CD4-positive, alpha-beta memory T cell (primary cell): ENCODE results near the gene SIMC1. TPM values are rescaled to one million over a fixed set of nuclear protein-coding genes. Genes with fewer than 3 reads are reported as not detected.

Source experiments
- CTCF ChIA-PET: fragments of 350-600 bp; sonication (Branson Sonifier 250); formaldehyde crosslinking; loops from one replicate; lab custom pipeline; 2021; ENCODE audit warnings: inconsistent platforms; ENCODE audit not compliant: partially characterized antibody; lab: Charles Lee
- POLR2A ChIA-PET: fragments of 350-600 bp; sonication (Branson Sonifier 250); formaldehyde crosslinking; loops from one replicate; lab custom pipeline; 2021; ENCODE audit not compliant: partially characterized antibody; lab: Charles Lee
- DNase-seq, 5 donors: peaks; one replicate each; pipeline versions ENCODE4 v3.0.0 to v3.0.0-alpha.2; 2020 to 2022; ENCODE audit warnings: mixed read lengths in 1 of 5
- H3K27ac ChIP-seq: one replicate; pipeline ENCODE4 v1.7.0; 2013; ENCODE audit warnings: low read depth, low read length
- H3K27me3 ChIP-seq: 2 replicates; pipeline ENCODE4 v1.7.0; 2013; ENCODE audit warnings: mild to moderate bottlenecking, low read length, moderate library complexity; ENCODE audit not compliant: insufficient read depth
- H3K36me3 ChIP-seq: 2 replicates; pipeline ENCODE4 v1.7.0; 2013; ENCODE audit warnings: mild to moderate bottlenecking, low read length, moderate library complexity; ENCODE audit not compliant: insufficient read depth
- H3K4me1 ChIP-seq: 2 replicates; pipeline ENCODE4 v1.7.0; 2013; ENCODE audit warnings: mild to moderate bottlenecking, low read length, moderate library complexity; ENCODE audit not compliant: insufficient read depth
- H3K4me3 ChIP-seq, 2 donors: one replicate each; pipeline ENCODE4 v1.7.0; 2013; ENCODE audit warnings: low read length in 2 of 2, mild to moderate bottlenecking in 1 of 2
- H3K9me3 ChIP-seq, 2 donors: one replicate each; pipeline ENCODE4 v1.7.0; 2013; ENCODE audit warnings: low read length in 2 of 2, control low read depth in 1 of 2; ENCODE audit not compliant: control insufficient read depth in 1 of 2
- H3K27ac Mint-ChIP-seq, 7 donors: one replicate each; pipeline ENCODE4 v1.8.0; 2020 to 2021; ENCODE audit warnings: mixed read lengths in 7 of 7, mild to moderate bottlenecking in 6 of 7, inconsistent platforms in 3 of 7, moderate library complexity in 3 of 7
- H3K27me3 Mint-ChIP-seq, 2 donors: one replicate each; pipeline ENCODE4 v1.8.0; 2020 to 2021; ENCODE audit warnings: mixed read lengths in 2 of 2
- H3K36me3 Mint-ChIP-seq, 2 donors: one replicate each; pipeline ENCODE4 v1.8.0; 2020 to 2021; ENCODE audit warnings: mixed read lengths in 2 of 2, inconsistent platforms in 1 of 2, mild to moderate bottlenecking in 1 of 2
- H3K4me1 Mint-ChIP-seq, 4 donors: one replicate each; pipeline ENCODE4 v1.8.0; 2020 to 2021; ENCODE audit warnings: mixed read lengths in 4 of 4, mild to moderate bottlenecking in 1 of 4
- H3K4me3 Mint-ChIP-seq, 8 donors: one replicate each; pipeline ENCODE4 v1.8.0; 2020 to 2021; ENCODE audit warnings: mixed read lengths in 8 of 8, mild to moderate bottlenecking in 7 of 8, moderate library complexity in 6 of 8, inconsistent platforms in 3 of 8
- H3K9me3 Mint-ChIP-seq, 8 donors: one replicate each; pipeline ENCODE4 v1.8.0; 2020 to 2021; ENCODE audit warnings: mixed read lengths in 8 of 8, mild to moderate bottlenecking in 5 of 8, inconsistent platforms in 3 of 8, moderate library complexity in 1 of 8
- intact Hi-C: fragments of 100-400 bp; cut with micrococcal nuclease; formaldehyde crosslinking; loops from one replicate; pipeline ENCODE4 v1.15.1; 2023
- polyA plus RNA-seq, 2 donors: library from polyadenylated mRNA; unstranded; fragments of 300-500 nt; fragmentation: Illumina TruSeq; gene quantifications; one replicate each; pipeline ENCODE4 v1.2.3, GENCODE V29; 2021
- total RNA-seq, 2 experiments: library from RNA; stranded (reverse); gene quantifications; one replicate each; pipeline ENCODE4 v1.2.3, GENCODE V29; 2021

The SIMC1 gene
- total and polyA plus RNA-seq, 4 experiments from 2014 or later = 3.1 to 27.3 (median 21.6) TPM

GRCh38 chr5:176365351-176366231 is 127.4 kb downstream of the SIMC1 start, which contains the start of gene ARL10:
Gene ARL10, plus strand, starts transcription at chr5:176365487. Its CDS starts 77 bp downstream, at chr5:176365564.
- DNase-seq = peak; percentile 36 to 64 (median 43)
- H3K9me3 Mint-ChIP-seq = no peaks in the 10 kb centered on the region
- peak within 1 kb of the TSS; percentile 57 for H3K27ac ChIP-seq
- H3K9me3 ChIP-seq = no peaks in the 10 kb centered on the region
- peak within 1 kb of the TSS; percentile 26 to 57 for H3K4me3 ChIP-seq
- no peaks in the 10 kb centered on the region for H3K36me3 ChIP-seq
- intact Hi-C loops = loop anchor here (1.0 kb wide), 1 partner anchor 23 kb away; the partner anchor contains the start of genes HIGD2A and NOP16
- peaks cover 17 to 45% (median 30%) of the 10 kb centered on the region in 4 donors for H3K4me1 Mint-ChIP-seq
- peaks cover 26% of the 10 kb centered on the region for H3K4me1 ChIP-seq
- peak within 1 kb of the TSS; percentile 19 to 84 (median 79) for H3K27ac Mint-ChIP-seq
- no peaks in the 10 kb centered on the region for H3K27me3 ChIP-seq
- POLR2A ChIA-PET = no interaction called here
- CTCF ChIA-PET = no interaction called here
- peak within 1 kb of the TSS; percentile 77 to 86 (median 80) for H3K4me3 Mint-ChIP-seq
- no peaks in the 10 kb centered on the region for H3K27me3 Mint-ChIP-seq
- peaks cover 0 to 38% of the 10 kb centered on the region in 2 donors for H3K36me3 Mint-ChIP-seq

GRCh38 chr5:176366232-176366894 is 128.1 kb downstream of the SIMC1 start:
- Histone ChIP-seq H3K27ac (peak overlapping the region; percentile 57), H3K27me3 (no peaks in the 10 kb centered on the region), H3K4me1 (peaks cover 21% of the 10 kb centered on the region), H3K36me3 (no peaks in the 10 kb centered on the region), H3K9me3 (no peaks in the 10 kb centered on the region), H3K4me3 (peak overlapping the region in 1 of 2 donors; percentile 57)
- DNase-seq = no peak
- Mint-ChIP-seq H3K27me3 (no peaks in the 10 kb centered on the region), H3K4me1 (peaks cover 15 to 38% (median 27%) of the 10 kb centered on the region in 4 donors), H3K27ac (peak overlapping the region in 5 of 7 donors; percentile 1 to 76 (median 61)), H3K36me3 (peaks cover 7 to 36% of the 10 kb centered on the region in 2 donors), H3K4me3 (peak overlapping the region; percentile 65 to 85 (median 78)), H3K9me3 (no peaks in the 10 kb centered on the region)
- POLR2A ChIA-PET = no interaction called here
- intact Hi-C loops = no loop called here
- CTCF ChIA-PET = no interaction called here

DNA sequence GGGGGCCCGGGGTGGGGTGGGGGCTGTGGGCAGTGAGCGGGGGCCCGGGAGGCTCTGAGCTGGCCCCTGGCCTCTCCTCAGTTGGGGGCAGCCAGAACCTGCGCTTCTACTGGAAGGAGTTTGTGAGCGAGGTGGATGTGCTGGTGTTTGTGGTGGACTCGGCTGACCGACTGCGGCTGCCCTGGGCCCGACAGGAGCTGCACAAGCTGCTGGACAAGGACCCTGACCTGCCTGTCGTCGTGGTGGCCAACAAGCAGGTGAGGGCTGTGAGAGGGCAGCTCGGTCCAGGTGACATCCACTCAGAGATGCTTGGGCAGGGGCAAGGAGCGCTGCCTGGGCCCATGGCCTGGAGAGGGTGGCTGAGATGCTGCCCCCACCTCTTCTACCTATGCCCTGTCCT is 130.5 kb downstream of the SIMC1 start:
- Histone ChIP-seq H3K36me3 (no peaks in the 10 kb centered on the region), H3K27ac (no peak overlapping the region), H3K4me1 (peaks cover 13% of the 10 kb centered on the region), H3K4me3 (no peak overlapping the region), H3K27me3 (no peaks in the 10 kb centered on the region), H3K9me3 (no peaks in the 10 kb centered on the region)
- H3K27ac Mint-ChIP-seq = no peak overlapping the region
- ChIA-PET POLR2A (no interaction called here), CTCF (no interaction called here)
- no peaks in the 10 kb centered on the region for H3K27me3 Mint-ChIP-seq
- no peak overlapping the region for H3K4me3 Mint-ChIP-seq
- peaks cover 6 to 23% (median 14%) of the 10 kb centered on the region in 4 donors for H3K4me1 Mint-ChIP-seq
- DNase-seq = no peak
- intact Hi-C loops = no loop called here
- peaks cover 7 to 35% of the 10 kb centered on the region in 2 donors for H3K36me3 Mint-ChIP-seq
- H3K9me3 Mint-ChIP-seq = no peaks in the 10 kb centered on the region

DNA sequence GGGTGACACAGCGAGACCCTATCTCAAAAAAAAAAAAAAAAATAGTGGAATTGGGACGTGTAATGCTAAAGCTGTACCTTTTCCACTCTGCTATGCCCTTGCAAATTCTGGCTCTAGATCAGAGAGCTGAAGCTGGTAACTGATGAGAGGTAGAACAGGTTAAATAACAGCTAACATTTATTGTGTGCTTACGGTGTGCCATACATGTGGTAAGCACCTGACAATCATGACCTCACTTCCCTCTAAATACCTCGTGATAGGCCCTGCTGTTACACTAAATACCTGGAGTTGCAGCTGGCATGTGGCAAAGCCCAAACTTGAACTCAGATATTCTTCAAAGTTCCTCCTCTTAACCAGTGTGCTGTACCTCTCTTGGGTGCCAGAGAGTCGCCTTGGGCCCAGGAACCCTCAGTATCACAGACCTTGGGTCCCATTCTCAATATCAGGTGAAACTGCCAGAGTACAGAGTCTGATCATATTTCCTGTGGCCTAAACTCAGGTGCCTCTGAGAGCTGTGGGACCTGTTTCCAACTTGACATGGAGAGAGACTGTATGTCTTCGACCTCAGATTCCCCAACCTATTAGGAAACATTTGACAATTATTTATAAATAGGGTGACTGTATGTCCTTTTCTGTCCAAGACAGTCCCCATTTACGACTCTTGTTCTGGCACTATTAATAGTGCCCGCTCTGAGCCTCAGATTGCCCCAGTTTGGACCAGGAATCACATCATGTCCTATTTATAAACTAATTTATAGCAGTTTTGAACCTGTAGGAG is 131.9 kb downstream of the SIMC1 start:
- ChIA-PET CTCF (interaction anchor here (0.9 kb wide), 1 partner anchor 15 kb away, joined by 3 read pairs; no protein-coding TSS in a partner anchor), POLR2A (no interaction called here)
- Histone ChIP-seq H3K4me1 (peaks cover 7% of the 10 kb centered on the region), H3K9me3 (no peaks in the 10 kb centered on the region), H3K27ac (no peak overlapping the region), H3K4me3 (no peak overlapping the region), H3K27me3 (no peaks in the 10 kb centered on the region), H3K36me3 (no peaks in the 10 kb centered on the region)
- intact Hi-C loops = no loop called here
- Mint-ChIP-seq H3K9me3 (no peaks in the 10 kb centered on the region), H3K4me1 (peaks cover 3 to 17% (median 11%) of the 10 kb centered on the region in 4 donors), H3K27ac (peak overlapping the region in 1 of 7 donors; percentile 27), H3K36me3 (peaks cover 7 to 35% of the 10 kb centered on the region in 2 donors), H3K4me3 (no peak overlapping the region), H3K27me3 (no peaks in the 10 kb centered on the region)
- DNase-seq = no peak

- peaks cover 0 to 12% (median 6%) of the 10 kb centered on the region in 4 donors for H3K4me1 Mint-ChIP-seq
- POLR2A ChIA-PET = interaction anchor here (2.4 kb wide), 1 partner anchor 17 kb away, joined by 10 read pairs; the partner anchor contains the start of genes HIGD2A and NOP16
- peak overlapping the region in 1 of 7 donors; percentile 70 for H3K27ac Mint-ChIP-seq
Measured at GRCh38 chr5:176371621-176372539, 133.7 kb downstream of the SIMC1 start.

GRCh38 chr5:176373100-176373818 is 135.0 kb downstream of the SIMC1 start:
- H3K9me3 ChIP-seq = no peaks in the 10 kb centered on the region
- no peak overlapping the region for H3K27ac ChIP-seq
- Mint-ChIP-seq H3K27ac (no peak overlapping the region), H3K4me1 (peaks cover 0 to 3% (median under 1%) of the 10 kb centered on the region in 4 donors), H3K4me3 (no peak overlapping the region), H3K36me3 (peaks cover 7 to 20% of the 10 kb centered on the region in 2 donors), H3K27me3 (no peaks in the 10 kb centered on the region), H3K9me3 (no peaks in the 10 kb centered on the region)
- H3K4me3 ChIP-seq = no peak overlapping the region
- CTCF ChIA-PET = no interaction called here
- no peaks in the 10 kb centered on the region for H3K27me3 ChIP-seq
- H3K36me3 ChIP-seq = no peaks in the 10 kb centered on the region
- no peak for DNase-seq
- intact Hi-C loops = no loop called here
- POLR2A ChIA-PET = interaction anchor here (2.4 kb wide), 1 partner anchor 16 kb away, joined by 10 read pairs; the partner anchor contains the start of genes HIGD2A and NOP16
- H3K4me1 ChIP-seq = no peaks in the 10 kb centered on the region

More at GRCh38 chr5:176371621-176372539, 133.7 kb downstream of the SIMC1 start:
- Mint-ChIP-seq H3K4me3 (no peak overlapping the region), H3K36me3 (peaks cover 7 to 31% of the 10 kb centered on the region in 2 donors), H3K27me3 (no peaks in the 10 kb centered on the region), H3K9me3 (no peaks in the 10 kb centered on the region)
- no peak for DNase-seq
- H3K4me1 ChIP-seq = no peaks in the 10 kb centered on the region
- CTCF ChIA-PET = no interaction called here
- H3K4me3 ChIP-seq = no peak overlapping the region
- no peaks in the 10 kb centered on the region for H3K9me3 ChIP-seq
- intact Hi-C loops = no loop called here
- no peak overlapping the region for H3K27ac ChIP-seq
- H3K36me3 ChIP-seq = no peaks in the 10 kb centered on the region
- no peaks in the 10 kb centered on the region for H3K27me3 ChIP-seq
